Measurements from ENCODE around the gene MRPL16.
"Not testable (repeated sequence)": the region's sequence is repeated elsewhere in the genome, so short reads cannot be mapped to it uniquely, and the experiment has no call there.

Gene MRPL16

DNA sequence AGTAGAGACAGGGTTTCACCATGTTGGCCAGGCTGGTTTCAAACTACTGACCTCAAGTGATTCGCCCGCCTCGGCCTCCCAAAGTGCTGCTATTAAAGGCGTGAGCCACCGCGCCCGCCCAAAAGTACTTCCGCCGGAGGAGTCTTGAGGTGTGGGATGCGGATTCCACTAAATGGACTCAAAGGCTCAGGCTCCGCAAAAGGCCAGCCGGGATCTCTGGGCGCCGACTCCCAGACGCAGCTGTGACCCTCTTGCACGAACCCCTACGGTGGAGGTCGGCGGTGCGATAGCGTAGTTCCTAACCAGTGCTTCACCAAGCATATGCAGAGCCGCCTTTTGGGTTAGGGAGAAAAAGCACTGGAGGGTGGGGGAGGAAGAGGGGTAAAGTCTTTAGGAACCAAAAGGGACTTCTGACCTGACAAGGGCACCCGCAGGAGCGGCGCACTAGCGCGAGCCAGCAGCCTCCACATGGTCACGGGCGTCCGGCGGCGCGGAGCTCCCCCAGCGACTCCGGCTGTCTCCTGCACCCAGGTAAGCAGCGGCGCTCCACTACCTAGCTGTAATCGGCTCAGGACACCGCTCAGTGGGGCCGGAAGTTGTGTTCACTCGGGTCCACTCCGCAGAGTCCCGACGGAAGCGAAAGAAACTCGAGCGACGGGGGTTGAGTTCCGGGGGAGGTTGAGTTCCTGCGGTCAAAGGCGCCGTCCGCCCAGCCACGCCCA, at the start of gene MRPL16:
TSS of gene MRPL16 (minus strand) at position 590 of the 722 bp plus-strand sequence. CDS start at position 470, 120 bp downstream.
- peak; percentile 88 for DNase-seq

DNA sequence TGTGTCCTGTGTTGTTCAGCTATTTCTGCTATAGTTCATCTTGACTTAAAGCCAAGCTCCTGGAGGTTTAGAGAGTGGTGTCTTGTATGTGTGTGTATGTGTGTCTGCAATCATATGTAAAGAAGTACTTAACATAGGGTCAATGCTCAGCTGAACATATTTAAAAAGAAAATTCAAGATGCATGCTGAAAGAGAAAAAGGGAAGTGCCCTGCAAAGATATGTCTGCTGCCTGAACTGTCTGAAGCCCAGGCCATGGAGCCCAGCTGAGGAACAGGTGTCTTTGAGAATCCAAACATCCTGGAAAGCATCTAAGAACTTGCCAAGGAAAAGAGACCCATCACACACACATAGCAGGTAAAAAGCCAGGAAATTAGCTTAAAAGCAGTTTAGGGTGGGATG, 49.1 kb upstream of the MRPL16 start:
- DNase-seq, result no peak

DNA sequence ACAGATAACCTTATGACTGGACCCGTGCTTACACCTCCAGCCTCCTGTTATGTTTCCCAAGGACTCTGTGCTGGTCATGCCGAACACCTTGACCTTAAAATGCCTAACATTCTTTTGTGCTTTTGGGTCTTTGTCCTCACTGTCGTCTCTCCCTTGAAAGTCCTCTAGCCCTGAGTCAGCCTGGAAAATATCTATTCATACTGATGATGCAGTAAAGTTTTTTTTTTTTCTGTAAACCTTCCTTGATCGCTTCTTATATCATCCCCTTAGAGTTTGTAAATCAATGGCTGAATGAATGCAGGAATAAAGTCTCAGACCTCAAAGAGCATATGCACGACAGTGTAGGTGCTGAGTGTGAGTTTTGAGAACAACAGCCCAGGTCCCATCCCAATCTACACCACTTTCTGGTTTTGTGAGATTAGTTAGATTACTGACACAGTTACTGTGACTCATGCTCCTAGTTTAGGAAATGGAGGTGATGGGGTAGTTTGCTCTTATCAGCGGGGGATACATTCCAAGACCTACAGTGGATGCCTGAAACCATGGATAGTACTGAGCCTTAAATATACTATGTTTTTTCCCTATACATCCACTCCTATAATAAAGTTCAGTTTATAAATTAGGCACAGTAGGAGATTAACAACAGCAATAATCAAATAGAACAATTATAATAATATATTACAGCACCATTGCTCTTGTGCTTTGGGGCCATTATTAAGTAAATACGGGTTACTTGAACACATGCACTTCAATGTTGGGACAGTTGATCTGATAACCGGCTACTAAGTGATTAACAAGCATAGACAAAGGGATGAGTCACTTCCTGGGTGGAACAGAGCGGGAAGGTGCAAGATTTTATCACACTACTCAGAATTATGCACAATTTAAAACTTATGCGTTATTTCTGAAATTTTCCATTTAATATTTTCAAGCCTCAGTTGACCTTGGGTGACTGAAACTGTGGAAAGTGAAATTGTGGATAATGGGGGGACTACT, 47.2 kb upstream of the MRPL16 start:
- DNase-seq, result peak; percentile 4

DNA sequence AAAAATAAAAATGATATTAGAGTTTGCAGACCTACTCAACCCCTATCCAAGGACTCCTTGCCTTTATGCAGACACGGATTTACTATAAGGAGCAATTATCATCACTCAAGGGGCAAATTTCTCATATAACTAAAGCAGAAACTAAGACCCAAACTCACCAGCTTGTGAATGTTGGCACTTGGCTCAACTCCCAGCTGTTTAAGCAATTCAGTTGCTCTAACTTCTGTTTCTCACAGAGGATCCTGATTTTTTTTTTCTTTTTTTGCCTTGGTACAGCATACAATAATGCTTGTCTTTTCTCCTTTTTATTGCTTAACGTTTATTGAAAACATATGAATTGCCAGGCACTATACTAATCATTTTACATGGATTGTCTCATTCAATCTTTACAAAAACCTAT, 44.3 kb upstream of the MRPL16 start:
- DNase-seq, result no peak

DNA sequence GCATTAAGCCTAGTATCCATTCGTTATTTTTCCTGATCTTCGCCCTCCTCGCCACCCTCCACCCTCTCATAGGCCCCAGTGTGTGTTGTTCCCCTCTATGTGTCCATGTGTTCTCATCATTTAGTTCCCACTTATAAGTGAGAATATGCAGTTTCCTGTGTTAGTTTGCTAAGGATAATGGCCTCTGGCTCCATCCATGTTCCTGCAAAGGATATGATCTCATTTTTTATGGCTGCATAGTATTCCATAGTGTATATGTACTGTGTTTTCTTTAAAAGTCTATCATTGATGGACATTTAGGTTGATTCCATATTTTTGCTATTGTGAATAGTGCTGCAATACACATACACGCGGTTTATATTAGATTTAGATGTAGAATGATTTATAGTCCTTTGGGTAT, 40.8 kb upstream of the MRPL16 start:
- not testable (repeated sequence) for DNase-seq

DNA sequence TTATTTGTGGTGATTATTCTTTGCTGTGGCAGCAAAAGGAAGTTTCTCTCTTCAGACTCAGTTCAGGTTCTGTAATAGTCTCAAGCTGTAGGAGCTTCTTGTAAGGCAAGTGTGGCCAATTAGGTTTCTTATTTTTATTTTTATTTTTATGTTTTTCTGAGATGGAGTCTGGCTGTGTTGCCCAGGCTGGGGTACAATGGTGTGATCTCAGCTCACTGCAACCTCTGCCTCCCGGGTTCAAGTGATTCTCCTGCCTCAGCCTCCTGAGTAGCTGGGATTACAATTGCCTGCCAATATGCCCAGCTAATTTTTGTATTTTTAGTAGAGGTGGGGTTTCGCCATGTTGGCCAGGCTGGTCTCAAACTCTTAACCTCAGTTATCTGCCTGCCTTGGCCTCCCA, 39.0 kb upstream of the MRPL16 start:
- DNase-seq, result not testable (repeated sequence)

DNA sequence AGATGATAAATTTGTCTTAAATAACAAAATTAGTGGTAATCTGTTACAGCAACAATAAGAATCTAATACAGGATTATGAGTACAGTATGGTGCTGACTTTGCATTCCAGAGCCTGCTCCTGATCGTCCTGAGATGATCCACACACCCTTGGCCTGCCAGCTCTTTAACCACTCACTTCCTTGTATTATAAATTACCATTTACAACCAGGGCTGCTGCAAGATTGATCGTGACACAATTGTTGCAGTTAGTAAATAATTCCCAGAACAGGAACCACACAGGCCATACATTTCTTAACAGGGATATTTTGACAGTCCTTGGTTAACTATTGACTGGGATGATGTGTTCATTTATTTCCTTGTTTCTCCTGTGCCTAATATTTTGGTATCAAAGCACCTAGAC, 38.6 kb upstream of the MRPL16 start:
- no peak for DNase-seq

DNA sequence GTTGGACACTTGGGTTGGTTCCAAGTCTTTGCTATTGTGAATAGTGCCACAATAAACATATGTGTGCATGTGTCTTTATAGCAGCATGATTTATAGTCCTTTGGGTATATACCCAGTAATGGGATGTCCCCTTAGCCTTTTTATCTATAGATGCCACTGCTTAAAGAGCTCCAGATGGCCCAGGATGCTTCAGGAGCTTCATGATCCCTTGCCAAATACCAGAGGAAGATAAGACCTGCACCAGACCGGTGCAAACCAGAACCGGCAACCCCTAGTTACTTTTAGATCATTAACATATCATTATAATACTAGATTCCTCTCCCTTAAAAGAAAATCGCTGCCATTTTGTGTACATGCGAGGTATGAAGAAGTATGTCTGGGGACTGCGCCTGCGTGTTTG, 37.9 kb upstream of the MRPL16 start:
- not testable (repeated sequence) for DNase-seq

DNA sequence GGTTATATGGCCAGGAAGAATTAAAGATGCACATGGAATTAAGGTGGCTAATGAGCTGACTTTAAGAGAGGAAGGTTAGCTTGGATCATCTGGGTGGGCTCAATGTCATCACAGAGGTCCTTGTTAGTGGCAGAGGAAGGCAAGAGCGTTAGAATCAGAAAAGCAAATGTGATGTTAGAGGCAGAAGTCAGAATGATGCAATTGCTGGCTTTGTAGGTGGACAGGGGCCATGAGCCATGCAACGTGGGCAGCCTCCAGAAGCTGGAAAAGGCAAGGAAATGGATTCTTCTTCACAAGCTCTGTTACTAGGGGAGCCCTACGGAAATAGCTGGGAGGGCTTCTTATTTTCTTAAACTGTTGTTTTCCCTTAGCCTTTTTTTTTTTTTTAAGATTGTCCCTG, 37.0 kb upstream of the MRPL16 start:
- no peak for DNase-seq

DNA sequence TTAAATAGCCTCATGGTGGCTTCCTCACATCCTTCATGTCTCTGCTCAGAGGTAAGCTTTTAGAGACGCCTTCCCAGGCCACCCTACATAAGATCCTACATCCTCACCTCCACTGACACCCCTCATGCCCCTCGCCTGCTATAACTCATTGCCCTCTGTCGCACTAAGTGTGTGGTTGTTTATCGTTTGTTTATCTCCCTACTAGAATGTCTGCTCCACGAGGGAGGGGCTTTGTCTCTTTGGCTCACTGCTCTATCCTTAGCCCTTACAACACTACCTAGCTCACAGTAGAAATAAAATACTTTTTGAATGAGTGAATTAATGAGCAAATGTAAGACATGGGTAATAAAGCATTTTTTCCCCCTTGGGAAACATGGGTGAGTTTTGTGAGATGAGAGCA, 36.0 kb upstream of the MRPL16 start:
- no peak for DNase-seq

DNA sequence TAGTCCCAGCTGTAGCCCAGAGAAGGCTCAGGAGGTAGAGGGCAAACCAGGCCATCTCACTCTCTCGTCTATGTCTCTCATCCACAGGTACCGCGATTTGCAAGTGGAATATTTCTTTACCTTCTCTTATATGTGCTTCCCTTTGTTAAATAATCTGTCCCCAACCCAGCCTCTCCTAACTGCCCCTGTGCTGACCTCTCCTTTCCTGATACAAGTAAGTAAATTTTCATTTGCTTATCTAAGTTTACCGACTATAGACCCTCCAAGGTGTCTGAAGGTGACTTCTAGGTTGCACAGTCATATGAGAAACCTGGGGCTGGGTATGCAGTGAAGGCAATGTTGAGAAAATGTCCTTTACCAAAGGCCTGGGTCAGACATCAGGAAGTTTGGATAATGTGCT, 34.8 kb upstream of the MRPL16 start, which contains the start of gene CBLIF:
TSS of gene CBLIF (minus strand) at position 101 of the 400 bp plus-strand sequence. CDS start at position 55, 46 bp downstream.
- DNase-seq, result no peak

DNA sequence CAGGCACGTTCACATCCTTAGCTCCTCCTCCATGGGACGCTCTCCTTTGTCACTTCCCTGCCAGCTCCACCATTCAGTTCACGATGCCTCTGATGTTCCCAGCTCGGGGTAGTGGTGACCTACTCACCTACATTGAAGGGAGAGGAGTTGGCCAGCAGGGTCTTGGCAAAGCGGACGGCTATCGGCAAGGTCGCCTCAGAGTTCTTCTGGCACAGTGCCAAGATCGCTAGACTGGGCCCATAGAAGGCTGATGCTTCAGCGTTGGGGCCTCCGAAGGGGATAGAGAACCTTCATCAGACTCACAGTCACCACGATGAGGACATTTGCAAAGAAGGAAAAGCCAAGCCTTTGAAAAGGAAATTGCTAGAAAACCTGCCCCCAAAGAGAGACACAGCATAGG, 31.7 kb upstream of the MRPL16 start:
- DNase-seq, result no peak

DNA sequence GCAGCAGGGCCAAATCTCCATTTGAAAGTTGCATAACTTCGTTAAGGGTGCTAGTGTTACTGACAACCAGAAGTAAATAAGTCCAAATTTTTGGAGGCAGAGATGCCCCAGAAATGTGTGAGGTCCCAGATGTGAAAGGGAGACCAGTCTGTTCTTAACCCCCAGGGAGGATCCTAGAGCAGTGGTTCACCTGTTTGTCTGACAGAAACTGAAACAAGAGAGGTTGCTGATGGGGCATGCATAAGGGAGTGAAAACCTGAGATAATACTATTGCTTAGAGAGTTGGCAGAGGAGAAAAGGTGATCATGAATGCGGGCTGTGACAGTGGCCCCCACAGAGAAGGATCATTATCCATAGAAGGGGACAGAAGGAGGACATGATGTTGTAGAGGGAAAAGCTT, 30.9 kb upstream of the MRPL16 start:
- no peak for DNase-seq

DNA sequence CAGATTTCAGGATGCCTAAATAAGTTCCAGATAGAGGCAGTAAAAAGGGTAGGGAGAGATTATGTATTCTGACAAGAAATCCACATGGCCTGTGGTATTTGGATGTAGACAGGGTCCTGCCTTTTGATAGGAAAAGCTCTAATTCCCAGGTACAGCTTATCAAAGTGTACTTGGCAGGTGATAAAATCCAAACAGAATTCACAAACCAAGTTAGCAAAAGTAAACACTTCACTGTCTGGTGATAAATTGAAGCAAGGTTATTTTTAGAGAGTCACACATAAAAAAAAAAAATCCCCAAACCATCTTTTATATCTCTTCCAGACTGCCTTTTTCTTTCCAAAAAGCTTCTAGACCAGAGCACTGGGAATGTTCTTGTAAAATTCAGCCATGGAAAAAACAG, 29.0 kb upstream of the MRPL16 start:
- no peak for DNase-seq

DNA sequence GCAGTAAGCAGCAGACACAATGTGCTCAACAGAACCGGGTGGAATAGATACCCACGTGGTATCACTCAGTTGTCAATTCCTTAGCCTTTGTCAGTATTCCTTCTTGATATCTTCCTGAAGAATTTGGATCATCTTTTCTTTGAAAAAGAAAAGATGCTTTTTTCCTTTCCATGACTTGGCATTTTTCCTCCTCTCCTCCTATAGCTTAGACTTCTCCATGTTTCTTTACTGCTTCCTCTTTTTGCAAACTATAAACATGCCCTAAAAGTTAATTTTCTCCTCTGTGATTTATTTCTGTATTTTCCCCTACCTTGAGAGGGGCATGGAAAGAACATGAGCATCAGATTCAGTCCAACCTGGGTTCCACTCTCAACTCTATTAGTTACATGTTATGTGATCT, 23.0 kb upstream of the MRPL16 start:
- no peak for DNase-seq

DNA sequence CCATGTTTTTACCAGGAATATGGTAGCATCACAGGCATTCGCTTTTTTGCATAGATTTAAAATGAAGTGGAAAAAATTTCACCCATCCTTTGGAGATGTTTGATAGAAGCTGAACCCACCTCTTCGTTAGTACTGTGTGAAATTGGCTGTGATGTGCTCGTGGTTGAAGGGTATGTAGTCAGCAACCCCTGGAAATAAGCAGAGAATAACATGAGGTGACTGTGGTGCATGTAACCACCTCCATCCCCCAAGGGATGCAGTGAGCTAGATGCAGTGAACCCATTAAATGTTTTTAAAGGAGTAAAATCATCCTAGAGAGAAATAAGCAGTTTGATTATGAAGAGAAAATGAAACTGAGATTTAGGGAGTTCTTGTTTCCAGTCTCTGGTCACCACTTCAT, 18.8 kb upstream of the MRPL16 start:
- no peak for DNase-seq

DNA sequence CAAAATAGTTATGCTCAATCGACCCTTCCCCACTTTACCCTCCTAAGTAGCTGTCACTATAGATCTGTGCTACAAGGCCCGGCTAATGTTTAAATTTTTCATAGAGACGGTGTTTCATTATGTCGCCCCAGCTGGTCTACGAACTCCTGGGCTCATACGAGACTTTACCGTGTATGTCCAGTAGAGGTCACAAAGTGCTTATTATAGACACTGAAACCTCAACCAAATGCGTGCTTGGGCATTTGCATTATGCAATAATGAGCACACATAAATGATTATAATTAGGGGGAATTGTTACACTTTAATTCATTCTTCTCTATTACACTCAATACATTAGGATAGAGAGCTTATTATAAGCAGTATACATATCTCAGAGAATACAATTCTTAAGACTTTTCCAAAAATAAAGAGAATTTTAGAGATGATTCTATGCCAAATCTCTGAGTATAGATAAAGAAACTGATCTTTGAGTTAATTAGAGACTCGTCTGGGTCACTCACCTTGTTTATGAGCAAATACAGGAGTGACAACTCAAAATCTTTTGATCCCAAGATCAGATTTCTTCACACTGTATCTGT, 12.5 kb upstream of the MRPL16 start:
- peak; percentile 17 for DNase-seq

DNA sequence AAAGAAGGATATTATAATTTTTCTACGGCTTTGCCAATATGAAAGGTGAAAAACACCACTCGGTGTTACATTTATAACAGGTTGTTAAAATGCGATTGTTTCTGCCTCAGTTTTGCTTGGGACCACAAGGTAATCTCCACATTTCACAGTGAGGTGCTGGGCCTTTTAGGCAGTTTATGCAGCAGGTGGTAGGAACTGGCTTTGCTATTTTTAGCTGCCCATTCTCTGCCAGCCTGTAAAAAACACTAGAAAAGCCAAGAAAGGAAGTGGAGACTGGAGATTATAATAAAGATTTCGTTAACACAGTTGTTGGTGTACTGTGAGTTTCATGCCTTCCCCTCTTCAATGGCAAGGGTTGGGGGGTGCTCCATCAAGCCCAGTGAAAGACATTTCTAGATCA, 8.0 kb upstream of the MRPL16 start:
- no peak for DNase-seq

DNA sequence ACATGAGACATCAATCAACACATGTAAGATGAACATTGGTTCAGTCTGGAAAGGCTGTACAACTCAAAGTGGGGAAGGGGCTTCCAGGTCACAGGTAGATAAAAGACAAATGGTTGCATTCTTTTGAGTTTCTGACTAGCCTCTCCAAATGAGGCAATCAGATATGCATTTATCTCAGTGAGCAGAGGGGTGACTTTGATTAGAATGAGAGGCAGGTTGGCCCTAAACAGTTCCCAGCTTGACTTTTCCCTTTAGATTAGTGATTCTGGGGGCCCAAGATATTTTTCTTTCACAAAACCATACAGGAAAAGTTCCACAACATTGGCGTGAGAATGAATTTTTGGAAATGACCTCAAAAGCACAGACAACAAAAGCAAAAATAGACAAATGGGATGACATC, 5.9 kb upstream of the MRPL16 start:
- DNase-seq, result not testable (repeated sequence)

DNA sequence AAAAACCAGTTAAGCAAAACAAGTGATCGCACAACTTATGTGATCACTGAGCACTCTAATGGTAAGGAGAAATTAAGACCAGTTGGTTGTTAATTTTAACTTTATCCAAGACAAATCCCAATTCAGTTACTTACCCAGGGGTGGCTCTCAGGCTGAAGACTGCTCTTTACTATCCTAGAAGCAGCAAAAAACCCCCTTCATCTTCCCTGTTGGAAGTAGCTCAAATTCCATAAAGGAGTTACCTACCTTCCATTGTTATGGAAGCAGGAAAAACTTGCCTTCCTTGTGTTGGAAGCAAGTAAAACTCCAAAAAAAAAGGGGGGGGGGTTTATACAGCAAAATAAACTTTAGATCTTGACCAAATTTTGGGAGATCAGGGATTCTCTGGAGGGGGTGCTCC, 5.2 kb upstream of the MRPL16 start:
- no peak for DNase-seq

DNA sequence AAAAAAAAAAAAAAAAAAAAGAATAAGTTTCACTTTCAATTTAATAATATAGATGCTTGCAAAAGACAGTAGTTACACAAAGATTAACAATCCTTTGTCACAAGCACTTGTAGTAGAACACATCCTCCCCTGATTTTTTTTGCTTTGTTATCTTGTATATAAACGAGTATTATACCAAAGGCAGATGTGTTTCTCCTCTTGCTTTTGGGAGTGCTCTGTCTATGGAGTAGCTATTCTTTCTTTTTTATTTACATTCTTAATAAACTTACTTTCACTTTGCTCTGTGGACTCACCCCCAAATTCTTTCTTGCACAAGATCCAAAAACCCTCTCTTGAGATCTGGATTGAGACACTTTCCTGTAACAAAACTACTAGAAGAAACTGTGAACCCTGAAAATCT, 3.4 kb upstream of the MRPL16 start:
- no peak for DNase-seq

DNA sequence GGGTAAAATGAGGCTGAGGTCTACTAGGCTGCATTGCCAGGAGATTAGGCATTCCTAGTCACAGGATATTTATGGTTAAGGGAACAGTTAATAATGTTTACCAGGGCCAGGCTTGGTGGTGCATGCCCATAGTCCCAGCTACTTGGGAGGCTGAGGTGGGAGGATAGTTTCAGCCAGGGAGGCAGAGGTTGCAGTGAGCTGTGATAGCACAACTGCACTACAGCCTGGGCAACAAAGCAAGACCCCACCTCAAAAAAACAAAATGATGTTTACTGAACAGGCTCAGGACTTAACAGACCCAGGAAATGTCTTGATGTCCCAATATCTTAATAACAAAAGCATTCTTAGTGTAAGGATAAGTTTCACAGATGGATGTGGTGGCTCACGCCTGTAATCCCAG, 2.8 kb upstream of the MRPL16 start:
- no peak for DNase-seq

DNA sequence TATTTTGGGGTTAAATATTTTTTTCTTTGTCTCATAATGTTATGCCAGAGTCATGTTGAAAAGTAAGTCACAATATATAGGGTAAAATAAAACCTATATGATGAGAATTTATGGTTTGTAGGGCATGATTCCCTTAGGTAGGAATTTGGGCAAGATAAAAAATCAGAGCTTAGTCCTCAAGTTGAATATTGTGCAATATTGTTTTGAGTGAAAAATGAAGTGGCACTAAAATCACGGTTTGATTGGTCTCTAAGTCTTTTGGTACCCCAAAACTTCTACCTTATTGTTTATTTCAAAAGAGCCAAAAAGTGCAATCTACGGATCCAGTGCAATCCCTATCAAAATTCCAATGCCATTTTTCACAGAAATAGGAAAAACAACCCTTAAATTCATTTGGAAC, 1.6 kb upstream of the MRPL16 start:
- no peak for DNase-seq

DNA sequence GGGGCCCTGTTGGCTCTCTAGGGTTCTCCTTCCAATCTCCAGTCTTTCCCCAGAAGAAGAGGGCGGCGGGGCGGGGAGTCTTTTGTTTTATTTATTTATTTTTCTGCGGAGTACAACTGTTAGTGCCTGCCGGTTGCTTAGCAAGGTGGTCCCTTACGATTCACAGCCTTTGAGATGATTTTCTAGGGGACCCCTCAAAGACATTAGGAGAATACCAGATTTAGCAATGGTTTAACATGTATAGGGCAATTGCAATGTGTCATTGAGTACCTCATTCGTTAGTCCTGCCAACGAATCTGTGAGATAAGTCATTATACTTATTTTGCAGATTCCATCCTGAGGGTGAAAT, 307 bp upstream of the MRPL16 start:
- DNase-seq, result no peak
